K562 (cell line): ENCODE results near the gene SETMAR. TPM values are rescaled to one million over a fixed set of nuclear protein-coding genes. Genes with fewer than 3 reads are reported as not detected.

ENCODE experiments used
- FOXM1 ChIP-seq, 2 experiments: fragments of 450-650 bp in 1 of 2; sonication (generic) in 1 of 2; formaldehyde crosslinking in 1 of 2; IDR thresholded peaks; 2 replicates each; pipeline versions ENCODE4 v1.6.1 to v1.9.0; 2017 to 2022; ENCODE audit warnings: low read depth in 2 of 2, mild to moderate bottlenecking in 2 of 2, missing genetic modification reagents in 1 of 2, moderate library complexity in 1 of 2
- KLF6 ChIP-seq: fragments of 250-450 bp; sonication (Bioruptor Pico); IDR thresholded peaks from 2 replicates; pipeline ENCODE4 v1.4.0; 2020; ENCODE audit warnings: mild to moderate bottlenecking, moderate library complexity, borderline replicate concordance
- MEF2D ChIP-seq: conservative IDR thresholded peaks from 2 replicates; pipeline ENCODE4 v1.6.1; 2016; ENCODE audit warnings: low read depth, missing genetic modification characterization, missing compliant biosample characterization
- POLR3G ChIP-seq: IDR thresholded peaks from 2 replicates; pipeline ENCODE4 v1.6.1; 2011; ENCODE audit not compliant: insufficient read length, insufficient replicate concordance; ENCODE audit errors: extremely low read depth
- SMARCE1 ChIP-seq: fragments of 450-650 bp; IDR thresholded peaks from 2 replicates; pipeline ENCODE4 v1.7.1; 2016; ENCODE audit warnings: mild to moderate bottlenecking
- SOX6 ChIP-seq: fragments of 450-650 bp; IDR thresholded peaks from 2 replicates; pipeline ENCODE4 v1.6.1; 2014; ENCODE audit warnings: mild to moderate bottlenecking
- TARDBP ChIP-seq: fragments of 450-650 bp; IDR thresholded peaks from 2 replicates; pipeline ENCODE4 v1.6.1; 2016
- ZNF316 ChIP-seq: fragments of 450-650 bp; IDR thresholded peaks from 2 replicates; pipeline ENCODE4 v1.6.1; 2016
- polyA plus RNA-seq, 8 experiments: library from polyadenylated mRNA; depleted of rRNA in 4 of 8; stranded (reverse) in 5 of 8; unstranded in 3 of 8; fragments of >200 nt; fragmentation: Nextera tagmentation in 2 of 8; fragmentation: Illumina TruSeq in 1 of 8; extraction: Ambion mirVana in 2 of 8; extraction: Trizol in 1 of 8; gene quantifications; 2 replicates each; pipeline versions ENCODE4 v1.2.1 to v1.2.3, GENCODE V29; 2011 to 2014; ENCODE audit warnings: inconsistent platforms in 1 of 8, missing spikeins in 1 of 8
- total RNA-seq, 7 experiments: library from RNA; depleted of rRNA in 6 of 7; stranded (reverse); fragments of >200 nt in 6 of 7; fragmentation: Illumina TruSeq in 2 of 7; extraction: Trizol in 2 of 7; gene quantifications; 2 replicates each; pipeline versions ENCODE4 v1.2.1 to v1.2.3, GENCODE V29; 2011 to 2021; ENCODE audit warnings: low replicate concordance in 1 of 7
- TF ChIP-seq, protein P1 (sequence below), 2 experiments: fragments of 450-650 bp in 1 of 2; sonication (generic) in 1 of 2; formaldehyde crosslinking; conservative IDR thresholded peaks; 2 replicates each; pipeline versions ENCODE4 v1.4.0 to v1.8.1; 2020 to 2022; ENCODE audit warnings: mild to moderate bottlenecking in 1 of 2, missing genetic modification reagents in 1 of 2
- TF ChIP-seq, protein P2 (sequence below), 2 experiments: IDR thresholded peaks; 2 replicates each; pipeline ENCODE4 v1.6.1; 2011; ENCODE audit warnings: borderline replicate concordance in 1 of 2, control low read depth in 1 of 2, low read depth in 1 of 2, low read length in 1 of 2, mild to moderate bottlenecking in 1 of 2, mixed read lengths in 1 of 2, moderate library complexity in 1 of 2; ENCODE audit not compliant: insufficient read depth in 1 of 2, insufficient read length in 1 of 2, poor library complexity in 1 of 2, severe bottlenecking in 1 of 2; ENCODE audit errors: extremely low read depth in 1 of 2
- TF ChIP-seq, protein P3 (sequence below): sonication (generic); formaldehyde crosslinking; IDR thresholded peaks from 2 replicates; pipeline ENCODE4 v1.8.1; 2023; ENCODE audit warnings: mild to moderate bottlenecking, missing genetic modification reagents, moderate library complexity

Gene SETMAR
- total and polyA plus RNA-seq, 9 of the 15 experiments (the other 6 are each of a cell fraction or from before 2014, with no cell fraction given) = 5.5 to 25.1 (median 18.2) TPM

DNA sequence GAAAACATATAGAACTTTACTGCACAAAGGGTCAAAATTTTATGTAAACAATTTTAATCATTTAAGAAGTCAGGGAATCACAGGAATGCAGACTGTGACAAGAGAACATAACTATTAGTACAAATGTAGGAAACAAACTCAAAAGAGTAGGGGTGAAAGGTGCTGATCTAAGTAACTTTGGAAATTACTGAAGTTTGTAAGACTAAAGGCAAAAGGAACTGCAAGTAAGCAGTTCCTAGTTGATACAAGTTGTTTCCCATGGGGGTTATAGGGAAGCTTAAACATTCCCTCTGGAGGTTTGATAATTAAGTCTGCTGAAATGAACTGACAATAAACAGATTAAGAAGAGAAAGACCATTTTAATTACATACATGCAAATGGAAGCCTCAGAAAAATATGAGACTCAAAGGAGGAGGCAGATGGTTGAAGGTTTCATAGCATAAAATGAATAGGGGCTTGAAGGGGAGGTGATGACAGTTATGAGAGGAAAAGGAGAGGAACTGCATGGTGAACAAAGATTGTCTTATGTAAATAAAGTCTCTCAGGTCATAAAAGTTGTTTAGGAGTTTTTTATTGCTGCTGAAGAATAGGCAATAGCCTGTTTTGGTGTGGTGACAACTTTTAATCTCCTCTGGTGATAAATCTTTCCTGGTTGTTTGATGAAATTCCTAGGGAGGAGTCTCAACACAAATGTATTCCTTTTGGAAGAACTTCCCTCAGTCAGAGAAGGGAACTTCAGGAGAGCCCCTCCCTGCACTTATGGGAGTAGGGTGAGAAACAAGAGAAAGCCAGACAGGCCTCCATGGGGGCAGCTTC is 17.1 kb downstream of the SETMAR start (continued):
- TF ChIP-seq, protein P1, sequence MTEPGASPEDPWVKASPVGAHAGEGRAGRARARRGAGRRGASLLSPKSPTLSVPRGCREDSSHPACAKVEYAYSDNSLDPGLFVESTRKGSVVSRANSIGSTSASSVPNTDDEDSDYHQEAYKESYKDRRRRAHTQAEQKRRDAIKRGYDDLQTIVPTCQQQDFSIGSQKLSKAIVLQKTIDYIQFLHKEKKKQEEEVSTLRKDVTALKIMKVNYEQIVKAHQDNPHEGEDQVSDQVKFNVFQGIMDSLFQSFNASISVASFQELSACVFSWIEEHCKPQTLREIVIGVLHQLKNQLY (CRISPR knock-in tag; conservative IDR thresholded peaks at IDR 0.05) = no peak
- TF ChIP-seq POLR3G (no peak), ZNF316 (0 out of 2 replicates have a peak, but pooled peaks have one; percentile 39), TARDBP (no peak), SOX6 (peak; percentile 66; the same call in 1 of the 2 replicates), FOXM1 (IDR thresholded peaks at IDR 0.05; ENCODE audit: low read depth) (no peak), FOXM1 (CRISPR knock-in tag; IDR thresholded peaks at IDR 0.05; ENCODE audit: low read depth) (no peak), SMARCE1 (peak; percentile 37; the same call in 1 of the 2 replicates), MEF2D (0 out of 2 replicates have a peak, but pooled peaks have one; percentile 15), KLF6 (CRISPR knock-in tag) (no peak)
- TF ChIP-seq, protein P2, sequence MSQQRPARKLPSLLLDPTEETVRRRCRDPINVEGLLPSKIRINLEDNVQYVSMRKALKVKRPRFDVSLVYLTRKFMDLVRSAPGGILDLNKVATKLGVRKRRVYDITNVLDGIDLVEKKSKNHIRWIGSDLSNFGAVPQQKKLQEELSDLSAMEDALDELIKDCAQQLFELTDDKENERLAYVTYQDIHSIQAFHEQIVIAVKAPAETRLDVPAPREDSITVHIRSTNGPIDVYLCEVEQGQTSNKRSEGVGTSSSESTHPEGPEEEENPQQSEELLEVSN (IDR thresholded peaks at IDR 0.05; ENCODE audit: borderline replicate concordance in 1 of 2, extremely low read depth in 1 of 2, insufficient read depth in 1 of 2, insufficient read length in 1 of 2, low read depth in 1 of 2, low read length in 1 of 2, poor library complexity in 1 of 2, severe bottlenecking in 1 of 2) = no peak
- TF ChIP-seq, protein P3, sequence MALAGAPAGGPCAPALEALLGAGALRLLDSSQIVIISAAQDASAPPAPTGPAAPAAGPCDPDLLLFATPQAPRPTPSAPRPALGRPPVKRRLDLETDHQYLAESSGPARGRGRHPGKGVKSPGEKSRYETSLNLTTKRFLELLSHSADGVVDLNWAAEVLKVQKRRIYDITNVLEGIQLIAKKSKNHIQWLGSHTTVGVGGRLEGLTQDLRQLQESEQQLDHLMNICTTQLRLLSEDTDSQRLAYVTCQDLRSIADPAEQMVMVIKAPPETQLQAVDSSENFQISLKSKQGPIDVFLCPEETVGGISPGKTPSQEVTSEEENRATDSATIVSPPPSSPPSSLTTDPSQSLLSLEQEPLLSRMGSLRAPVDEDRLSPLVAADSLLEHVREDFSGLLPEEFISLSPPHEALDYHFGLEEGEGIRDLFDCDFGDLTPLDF = no peak
